BLaER1 (cell line): ENCODE measurements around the gene PPP1R1C.

Source experiments
- H3K27ac ChIP-seq: shearing (Covaris generic); formaldehyde crosslinking; 2 replicates; pipeline ENCODE4 v1.8.1; 2022
- H3K27me3 ChIP-seq: shearing (Covaris generic); formaldehyde crosslinking; 2 replicates; pipeline ENCODE4 v1.8.1; 2022
- H3K36me3 ChIP-seq: shearing (Covaris generic); formaldehyde crosslinking; 2 replicates; pipeline ENCODE4 v1.8.1; 2022
- H3K4me1 ChIP-seq: shearing (Covaris generic); formaldehyde crosslinking; 2 replicates; pipeline ENCODE4 v1.8.1; 2022
- H3K4me2 ChIP-seq: shearing (Covaris generic); formaldehyde crosslinking; 2 replicates; pipeline ENCODE4 v1.8.1; 2022
- H3K4me3 ChIP-seq: shearing (Covaris generic); formaldehyde crosslinking; 2 replicates; pipeline ENCODE4 v1.8.1; 2022
- H3K9ac ChIP-seq: shearing (Covaris generic); formaldehyde crosslinking; 2 replicates; pipeline ENCODE4 v1.8.1; 2022
- H3K9me3 ChIP-seq: shearing (Covaris generic); formaldehyde crosslinking; 2 replicates; pipeline ENCODE4 v1.8.1; 2022
- H4K20me1 ChIP-seq: shearing (Covaris generic); formaldehyde crosslinking; 2 replicates; pipeline ENCODE4 v1.8.1; 2022
- Cebpa-rat ChIP-seq: shearing (Covaris generic); IDR thresholded peaks from 2 replicates; pipeline ENCODE4 v1.8.1; 2022

PPP1R1C gene

GRCh38 chr2:182033449-182033848, 47.8 kb downstream of the PPP1R1C start:
- Histone ChIP-seq H3K4me1 (no peaks in the 10 kb centered on the region), H3K27ac (no peak overlapping the region), H3K4me3 (no peak overlapping the region), H3K27me3 (no peaks in the 10 kb centered on the region), H3K9ac (no peak overlapping the region), H3K36me3 (no peaks in the 10 kb centered on the region), H3K4me2 (no peak overlapping the region), H4K20me1 (no peaks in the 10 kb centered on the region), H3K9me3 (no peaks in the 10 kb centered on the region)
- TF ChIP-seq Cebpa-rat = no peak

GRCh38 chr2:182038576-182038975, 52.9 kb downstream of the PPP1R1C start:
- no peak for TF ChIP-seq Cebpa-rat
- H3K4me2 ChIP-seq = no peak overlapping the region
- no peaks in the 10 kb centered on the region for H3K4me1 ChIP-seq
- H3K27ac ChIP-seq = no peak overlapping the region
- no peaks in the 10 kb centered on the region for H4K20me1 ChIP-seq
- H3K9ac ChIP-seq = no peak overlapping the region
- H3K9me3 ChIP-seq = no peaks in the 10 kb centered on the region
- no peaks in the 10 kb centered on the region for H3K27me3 ChIP-seq
- H3K4me3 ChIP-seq = no peak overlapping the region
- no peaks in the 10 kb centered on the region for H3K36me3 ChIP-seq

- Histone ChIP-seq H3K27me3 (no peaks in the 10 kb centered on the region), H3K4me3 (no peak overlapping the region), H3K9me3 (no peaks in the 10 kb centered on the region), H3K9ac (no peak overlapping the region), H3K4me2 (no peak overlapping the region), H3K36me3 (no peaks in the 10 kb centered on the region), H3K4me1 (no peaks in the 10 kb centered on the region), H3K27ac (no peak overlapping the region), H4K20me1 (no peaks in the 10 kb centered on the region)
- no peak for TF ChIP-seq Cebpa-rat
These were observed 57.4 kb downstream of the PPP1R1C start for GRCh38 chr2:182043021-182043420.

- Histone ChIP-seq H4K20me1 (no peaks in the 10 kb centered on the region), H3K36me3 (no peaks in the 10 kb centered on the region), H3K9me3 (no peaks in the 10 kb centered on the region), H3K27me3 (no peaks in the 10 kb centered on the region), H3K4me3 (no peak overlapping the region), H3K4me2 (no peak overlapping the region), H3K27ac (no peak overlapping the region), H3K9ac (no peak overlapping the region), H3K4me1 (no peaks in the 10 kb centered on the region)
- no peak for TF ChIP-seq Cebpa-rat
These were observed 58.2 kb downstream of the PPP1R1C start for GRCh38 chr2:182043861-182044260.

GRCh38 chr2:182047544-182047943, 61.9 kb downstream of the PPP1R1C start:
- no peaks in the 10 kb centered on the region for H4K20me1 ChIP-seq
- TF ChIP-seq Cebpa-rat = no peak; the same call in 1 of the 2 replicates
- no peaks in the 10 kb centered on the region for H3K27me3 ChIP-seq
- H3K4me1 ChIP-seq = no peaks in the 10 kb centered on the region
- H3K36me3 ChIP-seq = no peaks in the 10 kb centered on the region
- H3K4me3 ChIP-seq = no peak overlapping the region
- no peak overlapping the region for H3K4me2 ChIP-seq
- H3K27ac ChIP-seq = no peak overlapping the region
- no peak overlapping the region for H3K9ac ChIP-seq
- no peaks in the 10 kb centered on the region for H3K9me3 ChIP-seq

GRCh38 chr2:182048088-182048487, 62.4 kb downstream of the PPP1R1C start:
- no peaks in the 10 kb centered on the region for H3K9me3 ChIP-seq
- H3K4me2 ChIP-seq = no peak overlapping the region

GRCh38 chr2:182048621-182049020, 63.0 kb downstream of the PPP1R1C start:
- H3K9ac ChIP-seq = no peak overlapping the region
- H3K27ac ChIP-seq = no peak overlapping the region
- no peak overlapping the region for H3K4me3 ChIP-seq
- no peaks in the 10 kb centered on the region for H4K20me1 ChIP-seq
- H3K4me1 ChIP-seq = no peaks in the 10 kb centered on the region
- no peaks in the 10 kb centered on the region for H3K9me3 ChIP-seq
- no peak for TF ChIP-seq Cebpa-rat
- H3K27me3 ChIP-seq = no peaks in the 10 kb centered on the region
- H3K36me3 ChIP-seq = no peaks in the 10 kb centered on the region
- no peak overlapping the region for H3K4me2 ChIP-seq

More at GRCh38 chr2:182048088-182048487, 62.4 kb downstream of the PPP1R1C start:
- H3K4me3 ChIP-seq = no peak overlapping the region
- no peaks in the 10 kb centered on the region for H3K27me3 ChIP-seq
- H3K4me1 ChIP-seq = no peaks in the 10 kb centered on the region
- H3K36me3 ChIP-seq = no peaks in the 10 kb centered on the region
- H3K27ac ChIP-seq = no peak overlapping the region
- H3K9ac ChIP-seq = no peak overlapping the region
- H4K20me1 ChIP-seq = no peaks in the 10 kb centered on the region
- no peak for TF ChIP-seq Cebpa-rat

GRCh38 chr2:182049372-182050148, 63.9 kb downstream of the PPP1R1C start:
- Histone ChIP-seq H3K9me3 (no peaks in the 10 kb centered on the region), H3K4me3 (no peak overlapping the region), H3K27ac (no peak overlapping the region), H3K9ac (no peak overlapping the region), H3K4me1 (no peaks in the 10 kb centered on the region), H3K4me2 (no peak overlapping the region), H4K20me1 (no peaks in the 10 kb centered on the region), H3K27me3 (no peaks in the 10 kb centered on the region), H3K36me3 (no peaks in the 10 kb centered on the region)
- TF ChIP-seq Cebpa-rat = no peak

GRCh38 chr2:182050333-182051135, 64.9 kb downstream of the PPP1R1C start:
- Histone ChIP-seq H4K20me1 (no peaks in the 10 kb centered on the region), H3K4me3 (no peak overlapping the region), H3K27ac (no peak overlapping the region), H3K27me3 (no peaks in the 10 kb centered on the region), H3K4me2 (no peak overlapping the region), H3K9me3 (no peaks in the 10 kb centered on the region), H3K36me3 (no peaks in the 10 kb centered on the region), H3K9ac (no peak overlapping the region), H3K4me1 (no peaks in the 10 kb centered on the region)
- no peak for TF ChIP-seq Cebpa-rat

- no peak for TF ChIP-seq Cebpa-rat
- Histone ChIP-seq H3K27ac (no peak overlapping the region), H3K9me3 (no peaks in the 10 kb centered on the region), H3K4me3 (no peak overlapping the region), H3K9ac (no peak overlapping the region), H3K4me2 (no peak overlapping the region), H3K36me3 (no peaks in the 10 kb centered on the region), H4K20me1 (no peaks in the 10 kb centered on the region), H3K4me1 (no peaks in the 10 kb centered on the region), H3K27me3 (no peaks in the 10 kb centered on the region)
These were observed 70.3 kb downstream of the PPP1R1C start for GRCh38 chr2:182055993-182056392.
